ENCODE measurements around the gene CNDP1.

DNA sequence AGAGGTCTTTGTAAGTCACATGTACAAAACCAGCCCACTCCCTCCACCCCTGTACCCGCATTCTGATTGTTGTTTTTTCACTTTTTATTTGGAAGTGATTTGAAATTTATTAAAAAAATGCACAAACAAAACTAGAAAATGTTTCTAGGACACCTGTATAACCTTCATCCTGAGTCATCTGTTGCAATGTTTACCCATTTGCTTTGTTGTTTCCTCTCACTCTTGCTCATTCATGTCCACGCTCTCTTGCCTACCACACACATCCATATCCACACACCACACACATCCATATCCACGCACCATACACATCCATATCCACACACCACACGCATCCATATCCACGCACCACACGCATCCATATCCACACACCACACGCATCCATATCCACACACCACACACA is 82.2 kb downstream of the CNDP1 start:
- TF ChIP-seq POLR2A (IDR thresholded peaks at IDR 0.05), result no peak
- TF ChIP-seq, protein P1, sequence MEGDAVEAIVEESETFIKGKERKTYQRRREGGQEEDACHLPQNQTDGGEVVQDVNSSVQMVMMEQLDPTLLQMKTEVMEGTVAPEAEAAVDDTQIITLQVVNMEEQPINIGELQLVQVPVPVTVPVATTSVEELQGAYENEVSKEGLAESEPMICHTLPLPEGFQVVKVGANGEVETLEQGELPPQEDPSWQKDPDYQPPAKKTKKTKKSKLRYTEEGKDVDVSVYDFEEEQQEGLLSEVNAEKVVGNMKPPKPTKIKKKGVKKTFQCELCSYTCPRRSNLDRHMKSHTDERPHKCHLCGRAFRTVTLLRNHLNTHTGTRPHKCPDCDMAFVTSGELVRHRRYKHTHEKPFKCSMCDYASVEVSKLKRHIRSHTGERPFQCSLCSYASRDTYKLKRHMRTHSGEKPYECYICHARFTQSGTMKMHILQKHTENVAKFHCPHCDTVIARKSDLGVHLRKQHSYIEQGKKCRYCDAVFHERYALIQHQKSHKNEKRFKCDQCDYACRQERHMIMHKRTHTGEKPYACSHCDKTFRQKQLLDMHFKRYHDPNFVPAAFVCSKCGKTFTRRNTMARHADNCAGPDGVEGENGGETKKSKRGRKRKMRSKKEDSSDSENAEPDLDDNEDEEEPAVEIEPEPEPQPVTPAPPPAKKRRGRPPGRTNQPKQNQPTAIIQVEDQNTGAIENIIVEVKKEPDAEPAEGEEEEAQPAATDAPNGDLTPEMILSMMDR (IDR thresholded peaks at IDR 0.05), result no peak

Data from body of pancreas (tissue), 4 donors.